Stimulated activated CD4-positive, alpha-beta T cell treated with anti-CD3 and anti-CD28 coated beads, Interleukin-15, amount 100 ng/mL, for 24 hours (primary cell): ENCODE measurements around the gene TAF3.
"Not testable (repeated sequence)": the region's sequence is repeated elsewhere in the genome, so short reads cannot be mapped to it uniquely, and the experiment has no call there.

Experiments
- DNase-seq: peaks from one replicate; pipeline ENCODE4 v3.0.0-alpha.2; 2020

TAF3 gene, protein sequence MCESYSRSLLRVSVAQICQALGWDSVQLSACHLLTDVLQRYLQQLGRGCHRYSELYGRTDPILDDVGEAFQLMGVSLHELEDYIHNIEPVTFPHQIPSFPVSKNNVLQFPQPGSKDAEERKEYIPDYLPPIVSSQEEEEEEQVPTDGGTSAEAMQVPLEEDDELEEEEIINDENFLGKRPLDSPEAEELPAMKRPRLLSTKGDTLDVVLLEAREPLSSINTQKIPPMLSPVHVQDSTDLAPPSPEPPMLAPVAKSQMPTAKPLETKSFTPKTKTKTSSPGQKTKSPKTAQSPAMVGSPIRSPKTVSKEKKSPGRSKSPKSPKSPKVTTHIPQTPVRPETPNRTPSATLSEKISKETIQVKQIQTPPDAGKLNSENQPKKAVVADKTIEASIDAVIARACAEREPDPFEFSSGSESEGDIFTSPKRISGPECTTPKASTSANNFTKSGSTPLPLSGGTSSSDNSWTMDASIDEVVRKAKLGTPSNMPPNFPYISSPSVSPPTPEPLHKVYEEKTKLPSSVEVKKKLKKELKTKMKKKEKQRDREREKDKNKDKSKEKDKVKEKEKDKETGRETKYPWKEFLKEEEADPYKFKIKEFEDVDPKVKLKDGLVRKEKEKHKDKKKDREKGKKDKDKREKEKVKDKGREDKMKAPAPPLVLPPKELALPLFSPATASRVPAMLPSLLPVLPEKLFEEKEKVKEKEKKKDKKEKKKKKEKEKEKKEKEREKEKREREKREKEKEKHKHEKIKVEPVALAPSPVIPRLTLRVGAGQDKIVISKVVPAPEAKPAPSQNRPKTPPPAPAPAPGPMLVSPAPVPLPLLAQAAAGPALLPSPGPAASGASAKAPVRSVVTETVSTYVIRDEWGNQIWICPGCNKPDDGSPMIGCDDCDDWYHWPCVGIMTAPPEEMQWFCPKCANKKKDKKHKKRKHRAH

GRCh38 chr10:7818295-7819120 lies at the start of gene TAF3:
Gene TAF3 (plus strand): TSS chr10:7818505. CDS start chr10:7818710, 205 bp downstream.
- DNase-seq: peak; percentile 95

DNA sequence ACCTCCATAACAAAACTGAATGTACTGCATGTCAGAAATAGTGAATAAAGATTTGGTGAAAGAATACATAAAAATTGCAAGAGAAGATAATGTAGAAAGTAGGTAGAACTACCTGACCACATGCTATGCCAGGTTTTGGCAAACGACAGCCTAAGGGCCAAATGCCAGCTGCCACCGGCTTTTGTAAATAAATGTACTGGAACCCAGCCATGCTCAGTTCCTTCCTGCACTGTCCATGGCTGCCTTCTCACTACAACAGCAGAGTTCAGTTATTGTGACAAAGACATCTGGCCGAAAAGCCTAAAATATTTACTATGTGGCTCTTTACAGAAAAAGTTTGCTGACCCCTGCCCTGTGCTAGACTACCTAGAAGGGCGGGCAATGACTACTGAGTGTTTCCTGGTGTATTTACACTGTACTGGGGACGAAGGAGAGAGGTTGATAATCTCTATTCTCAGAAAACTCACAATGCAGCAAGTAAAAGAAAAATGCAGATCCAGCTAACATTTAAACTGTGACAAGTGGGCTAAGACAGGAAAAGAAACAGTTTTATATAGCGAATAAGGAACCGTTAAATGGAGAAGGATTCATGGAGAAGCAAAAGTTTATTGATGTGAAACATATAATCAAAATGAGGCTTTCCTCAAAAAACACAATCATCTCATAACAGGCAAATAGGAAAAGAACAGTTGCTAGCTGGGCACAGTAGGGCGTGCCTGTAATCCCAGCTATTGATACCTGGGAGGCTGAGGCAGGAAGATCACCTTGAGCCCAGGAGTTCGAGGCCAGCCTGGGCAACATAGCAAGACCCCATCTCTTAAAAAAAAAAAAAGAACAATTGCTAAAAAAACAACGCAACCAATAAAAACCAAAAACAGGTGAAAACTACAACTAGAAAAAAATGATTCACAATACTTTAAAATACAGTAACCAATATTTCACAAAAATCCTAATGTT lies 44.2 kb upstream of the TAF3 start:
- DNase-seq: no peak

- no peak for DNase-seq
Observed at GRCh38 chr10:7776777-7777176, 41.5 kb upstream of the TAF3 start.

DNA sequence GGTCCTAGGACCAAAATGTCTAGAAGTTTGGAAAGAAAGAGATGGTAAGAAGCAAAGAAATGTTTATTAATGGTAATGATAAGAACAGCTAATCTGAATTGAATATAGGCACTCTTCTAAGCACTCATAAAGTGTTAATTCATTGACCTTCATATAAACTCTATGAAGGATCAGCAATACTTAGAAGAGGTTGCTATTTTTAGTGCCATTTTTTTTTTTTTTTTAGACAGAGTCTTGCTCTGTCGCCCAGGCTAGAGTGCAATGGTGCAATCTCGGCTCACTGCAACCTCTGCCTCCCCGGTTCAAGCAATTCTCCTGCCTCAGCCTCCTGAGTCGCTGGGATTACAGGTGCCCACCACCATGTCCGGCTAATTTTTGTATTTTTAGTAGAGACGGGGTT lies 36.1 kb upstream of the TAF3 start:
- DNase-seq: not testable (repeated sequence)

DNA sequence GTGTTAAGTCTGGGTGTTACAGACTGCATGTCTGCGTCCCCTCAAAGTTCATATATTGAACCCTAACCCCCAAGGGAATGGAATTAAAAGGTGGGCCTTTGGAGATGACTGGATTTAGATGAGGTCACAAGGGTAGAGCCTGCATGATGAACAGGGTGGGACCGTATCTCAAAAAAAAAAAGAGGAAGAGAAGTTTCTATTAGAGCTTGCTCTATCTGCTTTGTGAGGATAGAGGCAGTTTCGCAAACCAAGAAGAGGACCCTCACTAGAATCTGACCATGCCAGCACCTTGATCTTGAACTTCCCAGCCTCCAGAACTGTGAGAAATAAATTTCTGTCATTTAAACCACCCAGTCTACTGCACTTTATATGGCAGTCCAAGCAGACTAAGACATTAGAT lies 31.9 kb upstream of the TAF3 start:
- no peak for DNase-seq

GRCh38 chr10:7787150-7787856 lies 31.0 kb upstream of the TAF3 start:
- DNase-seq: peak; percentile 18

- peak; percentile 98 for DNase-seq
Observed at GRCh38 chr10:7787857-7788638, 30.3 kb upstream of the TAF3 start, which contains the start of the genes ATP5F1C and KIN. Gene ATP5F1C (plus strand): TSS chr10:7788177. CDS start chr10:7788208, 31 bp downstream. Gene KIN (minus strand): TSS chr10:7787993. CDS start chr10:7787933, 60 bp downstream.

GRCh38 chr10:7788639-7789286 lies 29.5 kb upstream of the TAF3 start:
- no peak for DNase-seq

GRCh38 chr10:7789390-7789789 lies 28.9 kb upstream of the TAF3 start:
- DNase-seq: no peak

GRCh38 chr10:7792541-7792940 lies 25.8 kb upstream of the TAF3 start:
- DNase-seq: no peak

GRCh38 chr10:7794251-7795026 lies 23.9 kb upstream of the TAF3 start:
- DNase-seq: no peak

DNA sequence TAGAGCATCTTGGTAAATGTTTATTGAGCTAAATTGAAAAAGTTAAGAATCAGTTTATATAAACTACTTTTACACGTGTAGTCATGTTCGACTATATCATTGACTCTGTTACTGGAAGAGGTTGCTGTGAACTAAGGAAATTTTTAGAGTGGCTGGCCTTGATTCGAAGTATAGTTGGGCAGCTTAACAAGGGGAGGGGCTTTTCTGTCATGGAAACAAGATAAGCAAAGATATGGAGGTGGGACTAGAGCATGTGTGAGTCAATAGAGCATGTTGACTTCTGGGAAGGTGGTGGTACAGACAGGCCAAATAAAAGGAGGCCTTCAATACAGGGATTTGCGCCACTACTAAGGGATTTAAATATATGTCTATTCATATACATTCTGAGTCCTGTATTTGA lies 22.7 kb upstream of the TAF3 start:
- no peak for DNase-seq

DNA sequence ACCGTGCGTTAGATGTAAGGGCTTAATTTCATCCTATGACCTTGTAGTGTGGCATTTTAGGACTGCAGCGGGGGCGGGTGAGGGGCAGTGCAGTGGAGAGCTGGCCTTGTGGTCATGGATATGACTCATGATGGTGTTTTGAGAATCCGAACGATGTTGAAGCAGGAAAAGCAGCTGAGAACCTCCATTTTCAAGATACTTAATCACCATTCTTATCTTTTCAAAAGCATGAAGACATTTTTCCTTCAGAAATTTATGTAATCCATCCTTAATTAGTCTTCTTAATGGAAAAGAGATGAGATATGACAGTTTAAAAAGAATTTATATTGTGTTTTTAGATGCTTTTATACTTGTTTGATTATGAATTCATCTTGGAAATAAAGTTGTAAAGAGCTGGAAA lies 20.7 kb upstream of the TAF3 start:
- peak; percentile 12 for DNase-seq

- no peak for DNase-seq
Observed at GRCh38 chr10:7802606-7803005, 15.7 kb upstream of the TAF3 start.

DNA sequence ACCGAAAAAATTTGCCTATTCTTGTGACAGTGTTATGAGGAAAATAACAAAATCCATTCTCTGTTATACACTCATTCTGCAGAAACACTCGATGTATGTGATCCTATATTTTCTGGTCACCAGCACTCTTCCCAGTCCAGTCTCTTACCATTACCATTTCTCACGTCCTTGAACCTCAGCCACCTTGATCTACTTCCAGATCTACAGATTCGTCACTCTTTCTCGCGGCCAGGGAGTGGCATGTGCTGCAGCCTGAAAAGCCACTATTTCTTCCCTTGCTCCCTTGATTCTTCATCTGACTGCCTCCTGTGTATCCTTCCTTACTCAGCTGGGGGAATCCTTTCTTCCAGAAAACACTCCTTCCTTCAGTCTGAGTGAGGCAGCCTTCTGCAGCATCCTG lies 14.1 kb upstream of the TAF3 start:
- DNase-seq: no peak

- no peak for DNase-seq
Observed at GRCh38 chr10:7804741-7805140, 13.6 kb upstream of the TAF3 start.

GRCh38 chr10:7808686-7809267 lies 9.5 kb upstream of the TAF3 start:
- DNase-seq: no peak

DNA sequence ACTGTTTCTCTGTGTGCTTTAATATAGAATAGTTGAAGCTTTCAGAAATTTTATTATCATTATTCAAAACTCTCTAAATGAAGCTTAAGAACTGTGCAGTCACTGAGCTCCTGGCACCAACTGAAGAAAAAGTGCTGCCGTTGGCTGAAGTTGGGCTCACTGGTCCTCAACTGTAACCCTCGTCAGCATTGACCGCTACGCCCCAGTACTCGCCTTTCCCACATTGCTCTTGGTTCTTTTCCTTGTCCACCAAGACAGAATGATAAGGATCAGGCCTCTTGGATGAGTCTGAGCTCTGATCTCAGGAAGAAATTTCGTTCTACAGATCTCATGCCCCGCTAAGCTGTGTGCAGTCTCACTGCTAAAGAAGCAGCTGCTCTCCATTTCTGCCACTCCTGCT lies 7.9 kb upstream of the TAF3 start:
- DNase-seq: no peak
